Ovary (tissue), 9 donors: ENCODE measurements around the gene HTRA3. TPM values are rescaled to one million over a fixed set of nuclear protein-coding genes. Genes with fewer than 3 reads are reported as not detected.

Source experiments
- DNase-seq, 5 donors: peaks; one replicate each; pipeline ENCODE4 v3.0.0-alpha.2; 2019 to 2020
- H3K27ac ChIP-seq, 2 donors: fragments of 200-600 bp; one replicate each; pipeline versions ENCODE4 v1.5.1 to v1.8.0; 2019 to 2022
- H3K27me3 ChIP-seq: fragments of 200-600 bp; one replicate; pipeline ENCODE4 v1.8.0; 2022
- H3K36me3 ChIP-seq: fragments of 200-600 bp; sonication (generic); one replicate; pipeline ENCODE4 v1.5.1; 2019
- H3K4me1 ChIP-seq: one replicate; pipeline ENCODE4 v1.8.1; 2013; ENCODE audit warnings: mild to moderate bottlenecking, moderate library complexity; ENCODE audit not compliant: insufficient read depth
- H3K4me3 ChIP-seq: fragments of 200-600 bp; sonication (generic); one replicate; pipeline ENCODE4 v1.5.1; 2017
- H3K9me3 ChIP-seq, 2 donors: fragments of 200-600 bp in 1 of 2; sonication (generic) in 1 of 2; one replicate each; pipeline versions ENCODE4 v1.5.1 to v1.8.1; 2013 to 2019; ENCODE audit warnings: mild to moderate bottlenecking in 1 of 2, moderate library complexity in 1 of 2
- EP300 ChIP-seq: sonication (generic); formaldehyde crosslinking; IDR thresholded peaks from one replicate; pipeline ENCODE4 v1.6.1; 2017; ENCODE audit warnings: antibody characterized with exemption
- POLR2A ChIP-seq: fragments of 450-650 bp; IDR thresholded peaks from one replicate; pipeline ENCODE4 v1.6.1; 2017; ENCODE audit warnings: antibody characterized with exemption, mild to moderate bottlenecking, moderate library complexity
- WGBS, 3 donors: extraction: QIAGEN DNeasy Blood & Tissue Kit in 1 of 3; methylation state at CpG; one replicate each; pipeline versions ENCODE4 v1.1.5 to v1.1.7; 2013 to 2017; 5-methylcytosine and 5-hydroxymethylcytosine counted together
- intact Hi-C, 4 donors: fragments of 100-400 bp; cut with DNase I; formaldehyde crosslinking; loops; one replicate each; pipeline versions ENCODE4 v1.11.0 to v1.15.1; 2022 to 2023
- polyA plus RNA-seq, 2 donors: library from polyadenylated mRNA; stranded (reverse); fragments of 200-250 nt in 1 of 2; fragments of 350-450 nt in 1 of 2; fragmentation: Illumina TruSeq in 1 of 2; extraction: RNeasy Lipid Tissue Mini Kit (QIAGEN cat#74804) in 1 of 2; gene quantifications; one replicate each; pipeline ENCODE4 v1.2.3, GENCODE V29; 2013 to 2014
- total RNA-seq, 7 donors: library from RNA; depleted of rRNA in 2 of 7; stranded (reverse); fragments of >200 nt in 2 of 7; fragmentation: NEBNext Ultra II Directional in 3 of 7; extraction: Animal tissue kit (Norgen Biotek cat#: 25700) in 3 of 7; gene quantifications; one replicate each; pipeline versions ENCODE4 v1.1.0 to v1.2.4, GENCODE V29; 2016 to 2023
- TF ChIP-seq, protein P1 (sequence below), 3 donors: fragments of 450-650 bp in 2 of 3; fragments of 200-600 bp in 1 of 3; IDR thresholded peaks; one replicate each; pipeline versions ENCODE4 v1.5.1 to v1.8.0; 2016 to 2022; ENCODE audit warnings: antibody characterized with exemption in 3 of 3, mild to moderate bottlenecking in 1 of 3
- donor health status: DM: no; HTN: no; CAD: no; lungs with moderate emphysema.
- donor health status: DM: no; HTN: no; CAD: no.
- donor health status: Bipolar disorder and iron deficiency.
- donor health status: DM: yes; HTN: yes; CAD: no.
- donor health status: DM: no; HTN: no; CAD: no.
- donor health status: DM: yes; HTN: yes; CAD: no.

Gene HTRA3
- total and polyA plus RNA-seq, 9 donors = 36.2 to 163 (median 64.7) TPM

DNA sequence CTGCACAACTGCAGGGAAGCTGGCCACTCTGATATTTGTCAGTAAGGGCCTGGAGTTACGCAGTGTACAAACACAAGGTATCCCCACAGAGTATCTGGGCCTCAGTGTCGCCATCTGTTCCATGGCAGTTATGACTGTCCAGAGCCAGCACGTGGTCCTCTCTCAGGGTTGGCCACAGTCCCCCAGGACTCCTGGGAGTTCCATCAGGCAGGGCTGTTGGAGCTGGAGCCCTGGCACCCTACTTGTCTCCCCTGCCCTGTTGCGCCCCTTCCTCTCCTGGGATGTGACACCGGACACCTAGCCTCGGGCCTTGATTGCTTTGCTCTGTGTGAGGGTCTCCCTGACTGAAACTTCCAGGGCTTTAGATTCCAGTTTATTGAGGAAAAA, 8.4 kb downstream of the HTRA3 start:
- intact Hi-C loops = loop anchor here in 1 of 4 donors (10.0 kb wide), 2 partner anchors 67 to 127 kb away; no protein-coding TSS in a partner anchor
- peak overlapping the region in 1 of 2 donors; percentile 73 for H3K27ac ChIP-seq
- peaks cover 45% of the 10 kb centered on the region for H3K4me1 ChIP-seq

DNA sequence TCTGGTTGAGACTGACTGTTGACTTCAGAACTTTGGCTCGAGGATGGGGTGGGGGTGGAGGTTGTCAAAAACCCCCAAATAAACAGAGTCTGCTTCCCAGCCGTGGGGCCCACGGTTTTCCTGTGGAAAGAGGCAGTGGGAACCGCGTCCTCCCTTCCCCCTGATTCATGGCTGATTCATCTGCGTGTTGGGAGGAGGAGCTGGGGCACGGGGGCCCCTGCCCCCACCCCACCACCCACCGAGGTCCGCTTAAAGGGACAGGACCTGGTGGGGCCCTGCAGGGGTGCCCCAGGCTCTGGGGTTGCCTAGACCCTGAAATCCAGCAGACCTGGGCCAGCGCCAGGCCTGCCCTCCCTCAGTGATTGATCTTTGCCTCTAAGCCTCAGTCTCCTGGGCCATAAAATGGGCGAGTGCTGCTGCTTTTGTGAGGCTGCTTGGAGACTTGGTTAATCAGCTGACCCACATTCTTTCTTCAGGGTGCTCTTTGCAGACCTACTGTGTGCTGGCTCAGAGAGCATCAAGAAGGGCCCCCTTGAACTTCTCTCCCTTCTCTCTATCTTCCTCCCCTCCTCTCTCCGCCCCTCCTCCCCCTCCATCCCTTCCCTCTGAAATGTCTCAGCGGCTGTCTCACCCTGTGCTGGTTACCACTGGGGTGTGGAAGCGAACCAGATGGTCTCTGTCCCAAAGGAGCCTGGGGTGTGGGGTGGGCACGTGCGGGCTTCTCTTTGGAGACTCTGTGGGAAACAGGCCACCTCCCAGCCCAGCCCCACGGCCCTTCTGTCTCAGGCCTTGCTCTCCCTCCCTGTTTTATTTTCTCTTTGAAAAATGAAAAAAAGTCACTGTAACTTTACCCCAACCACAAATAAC, 9.1 kb downstream of the HTRA3 start:
- Histone ChIP-seq H3K27me3 (no peaks in the 10 kb centered on the region), H3K27ac (peak overlapping the region; percentile 67 to 73), H3K9me3 (no peaks in the 10 kb centered on the region), H3K4me1 (peaks cover 45% of the 10 kb centered on the region), H3K4me3 (no peak overlapping the region), H3K36me3 (no peaks in the 10 kb centered on the region)
- TF ChIP-seq, protein P1, sequence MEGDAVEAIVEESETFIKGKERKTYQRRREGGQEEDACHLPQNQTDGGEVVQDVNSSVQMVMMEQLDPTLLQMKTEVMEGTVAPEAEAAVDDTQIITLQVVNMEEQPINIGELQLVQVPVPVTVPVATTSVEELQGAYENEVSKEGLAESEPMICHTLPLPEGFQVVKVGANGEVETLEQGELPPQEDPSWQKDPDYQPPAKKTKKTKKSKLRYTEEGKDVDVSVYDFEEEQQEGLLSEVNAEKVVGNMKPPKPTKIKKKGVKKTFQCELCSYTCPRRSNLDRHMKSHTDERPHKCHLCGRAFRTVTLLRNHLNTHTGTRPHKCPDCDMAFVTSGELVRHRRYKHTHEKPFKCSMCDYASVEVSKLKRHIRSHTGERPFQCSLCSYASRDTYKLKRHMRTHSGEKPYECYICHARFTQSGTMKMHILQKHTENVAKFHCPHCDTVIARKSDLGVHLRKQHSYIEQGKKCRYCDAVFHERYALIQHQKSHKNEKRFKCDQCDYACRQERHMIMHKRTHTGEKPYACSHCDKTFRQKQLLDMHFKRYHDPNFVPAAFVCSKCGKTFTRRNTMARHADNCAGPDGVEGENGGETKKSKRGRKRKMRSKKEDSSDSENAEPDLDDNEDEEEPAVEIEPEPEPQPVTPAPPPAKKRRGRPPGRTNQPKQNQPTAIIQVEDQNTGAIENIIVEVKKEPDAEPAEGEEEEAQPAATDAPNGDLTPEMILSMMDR (IDR thresholded peaks at IDR 0.05) = no peak
- no peak for TF ChIP-seq EP300
- no peak for TF ChIP-seq POLR2A
- intact Hi-C loops = loop anchor here in 1 of 4 donors (10.0 kb wide), 2 partner anchors 66 to 126 kb away; no protein-coding TSS in a partner anchor
- DNase-seq = peak in 4 of 5 donors; percentile 65 to 76 (median 68)
- WGBS, 3 donors = 21 to 24% (median 22%) methylated on average over 17 of the region's 17 CpGs

More for the DNA sequence above, 8.4 kb downstream of the HTRA3 start:
- H3K27me3 ChIP-seq = no peaks in the 10 kb centered on the region
- TF ChIP-seq, protein P1 (IDR thresholded peaks at IDR 0.05) = no peak
- TF ChIP-seq EP300 (no peak), POLR2A (no peak)
- WGBS, 3 donors = 54 to 66% (median 57%) methylated on average over 6 of the region's 6 CpGs
- H3K9me3 ChIP-seq = no peaks in the 10 kb centered on the region
- peak in 2 of 5 donors; percentile 43 for DNase-seq
- H3K4me3 ChIP-seq = no peak overlapping the region
- no peaks in the 10 kb centered on the region for H3K36me3 ChIP-seq

DNA sequence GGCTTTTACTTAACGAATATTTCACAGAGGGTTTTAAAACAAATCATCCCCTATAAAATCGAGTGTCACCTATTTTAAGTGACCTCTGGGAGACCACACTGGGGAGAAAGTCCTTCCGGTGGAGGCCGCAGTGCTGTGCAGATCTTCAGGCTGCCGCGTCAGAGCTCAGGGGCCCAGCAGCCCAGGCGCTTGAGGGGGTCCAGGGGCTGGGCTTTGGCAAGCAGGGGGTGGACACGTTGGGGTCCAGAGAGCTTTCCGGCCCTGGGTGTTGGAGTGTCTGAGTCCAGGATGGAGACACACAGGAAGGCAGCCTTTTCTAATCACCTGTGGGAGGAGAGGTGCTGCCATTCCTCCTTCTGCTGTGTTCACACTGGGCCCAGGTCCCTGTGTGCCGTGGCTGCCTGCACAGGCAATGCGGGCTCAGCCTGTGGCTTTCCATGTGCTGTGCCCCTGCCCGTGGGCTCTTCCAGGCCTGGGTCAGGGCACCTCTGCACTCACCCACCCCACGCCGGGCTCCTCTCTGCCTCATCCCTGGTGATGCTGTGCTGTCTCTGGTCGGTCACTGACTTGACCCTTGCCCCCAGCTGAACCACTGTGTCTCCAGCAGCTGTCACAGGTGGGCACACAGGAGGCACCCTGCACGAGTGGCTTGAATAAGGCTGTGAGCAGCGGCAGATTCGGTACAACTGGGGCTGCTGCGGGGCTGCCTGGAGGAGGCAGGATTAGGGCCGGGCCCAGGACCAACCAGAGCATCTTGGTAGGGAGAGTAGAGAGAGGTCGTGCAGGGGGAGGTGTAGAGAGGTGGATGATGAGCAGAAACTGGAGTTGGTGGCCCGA, 10.0 kb downstream of the HTRA3 start:
- Histone ChIP-seq H3K36me3 (no peaks in the 10 kb centered on the region), H3K27ac (peak overlapping the region; percentile 67 to 73), H3K9me3 (no peaks in the 10 kb centered on the region), H3K4me1 (peaks cover 38% of the 10 kb centered on the region), H3K4me3 (no peak overlapping the region), H3K27me3 (no peaks in the 10 kb centered on the region)
- DNase-seq = peak in 3 of 5 donors; percentile 18 to 38 (median 32)
- intact Hi-C loops = loop anchor here in 1 of 4 donors (10.0 kb wide), 2 partner anchors 65 to 125 kb away; no protein-coding TSS in a partner anchor
- TF ChIP-seq, protein P1 (IDR thresholded peaks at IDR 0.05) = no peak
- TF ChIP-seq EP300 (no peak), POLR2A (no peak)
- WGBS, 3 donors = 75 to 86% (median 80%) methylated on average over 22 of the region's 22 CpGs

DNA sequence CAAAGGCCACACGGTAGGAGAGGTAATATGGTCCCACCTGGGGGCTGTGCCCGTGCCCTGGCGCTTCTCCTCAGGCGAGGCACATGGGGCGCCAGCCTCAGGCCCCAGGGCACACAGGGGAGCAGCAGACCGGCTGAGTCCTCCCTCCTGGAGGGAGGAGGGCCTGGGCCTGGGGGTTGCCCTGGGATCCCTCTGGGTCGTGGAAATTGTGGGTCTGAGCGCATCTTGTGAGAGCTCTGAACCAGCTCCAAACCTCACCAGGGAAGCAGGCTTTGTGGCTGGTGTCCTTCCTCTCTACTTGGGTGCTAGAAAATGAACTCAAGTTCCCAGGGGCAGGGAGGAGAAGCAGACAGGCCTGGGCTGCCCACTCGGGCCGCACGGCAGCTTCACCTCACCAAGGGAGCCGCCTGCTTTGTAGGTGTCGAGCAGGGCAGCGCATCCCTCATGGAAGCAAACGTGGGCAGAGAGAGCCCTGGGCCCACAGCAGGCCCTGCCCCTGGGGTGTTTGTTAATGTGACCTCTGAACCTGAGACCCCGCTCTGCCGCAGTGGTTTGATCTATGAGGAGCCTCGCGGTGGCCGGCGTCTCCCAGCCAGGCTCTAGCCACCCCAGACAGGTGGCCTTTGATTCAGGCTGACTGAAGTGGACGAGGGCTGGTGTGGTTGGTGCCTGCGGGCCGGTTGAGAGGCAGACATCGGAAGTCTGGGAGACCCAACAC, 10.8 kb downstream of the HTRA3 start:
- Histone ChIP-seq H3K4me3 (no peak overlapping the region), H3K4me1 (peaks cover 34% of the 10 kb centered on the region), H3K36me3 (no peaks in the 10 kb centered on the region), H3K9me3 (no peaks in the 10 kb centered on the region), H3K27ac (peak overlapping the region; percentile 67 to 73), H3K27me3 (no peaks in the 10 kb centered on the region)
- WGBS, 3 donors = 92 to 93% (median 93%) methylated on average over 25 of the region's 25 CpGs
- TF ChIP-seq EP300 (no peak), POLR2A (no peak)
- TF ChIP-seq, protein P1 (IDR thresholded peaks at IDR 0.05) = no peak
- intact Hi-C loops = no loop called here
- peak in 3 of 5 donors; percentile 18 to 39 (median 29) for DNase-seq
